ENCODE measurements around the gene ADGRB2. TPM values are rescaled to one million over a fixed set of nuclear protein-coding genes. Genes with fewer than 3 reads are reported as not detected.
"Not testable (repeated sequence)": the region's sequence is repeated elsewhere in the genome, so short reads cannot be mapped to it uniquely, and the experiment has no call there.

The ADGRB2 gene
- total RNA-seq, 1 donor from 2014 or later, result 0.69 TPM

- intact Hi-C loops (cut with DNase I), result no loop called here
- no peak overlapping the region for H3K4me3 ChIP-seq
- H3K36me3 ChIP-seq, result no peaks in the 10 kb centered on the region
- no peak overlapping the region for H3K27ac ChIP-seq
- DNase-seq, result no peak
- peaks cover 11% of the 10 kb centered on the region for H3K27me3 ChIP-seq
- no peaks in the 10 kb centered on the region for H3K9me3 ChIP-seq
- TF ChIP-seq, protein P1, sequence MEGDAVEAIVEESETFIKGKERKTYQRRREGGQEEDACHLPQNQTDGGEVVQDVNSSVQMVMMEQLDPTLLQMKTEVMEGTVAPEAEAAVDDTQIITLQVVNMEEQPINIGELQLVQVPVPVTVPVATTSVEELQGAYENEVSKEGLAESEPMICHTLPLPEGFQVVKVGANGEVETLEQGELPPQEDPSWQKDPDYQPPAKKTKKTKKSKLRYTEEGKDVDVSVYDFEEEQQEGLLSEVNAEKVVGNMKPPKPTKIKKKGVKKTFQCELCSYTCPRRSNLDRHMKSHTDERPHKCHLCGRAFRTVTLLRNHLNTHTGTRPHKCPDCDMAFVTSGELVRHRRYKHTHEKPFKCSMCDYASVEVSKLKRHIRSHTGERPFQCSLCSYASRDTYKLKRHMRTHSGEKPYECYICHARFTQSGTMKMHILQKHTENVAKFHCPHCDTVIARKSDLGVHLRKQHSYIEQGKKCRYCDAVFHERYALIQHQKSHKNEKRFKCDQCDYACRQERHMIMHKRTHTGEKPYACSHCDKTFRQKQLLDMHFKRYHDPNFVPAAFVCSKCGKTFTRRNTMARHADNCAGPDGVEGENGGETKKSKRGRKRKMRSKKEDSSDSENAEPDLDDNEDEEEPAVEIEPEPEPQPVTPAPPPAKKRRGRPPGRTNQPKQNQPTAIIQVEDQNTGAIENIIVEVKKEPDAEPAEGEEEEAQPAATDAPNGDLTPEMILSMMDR (IDR thresholded peaks at IDR 0.05), result no peak
- peaks cover 31% of the 10 kb centered on the region for H3K4me1 ChIP-seq
- ATAC-seq, result peak; percentile 65
Observed at GRCh38 chr1:31707711-31708110, 56.4 kb downstream of the ADGRB2 start.

GRCh38 chr1:31707059-31707600, 57.0 kb downstream of the ADGRB2 start:
- H3K36me3 ChIP-seq; H3K9me3 ChIP-seq; ATAC-seq; intact Hi-C loops (cut with DNase I); DNase-seq; H3K27ac ChIP-seq; H3K4me3 ChIP-seq: not testable (repeated sequence)
- H3K27me3 ChIP-seq, result peaks cover 11% of the 10 kb centered on the region
- peaks cover 25% of the 10 kb centered on the region for H3K4me1 ChIP-seq

GRCh38 chr1:31706384-31707058, 57.6 kb downstream of the ADGRB2 start:
- Histone ChIP-seq H3K4me1 (peaks cover 22% of the 10 kb centered on the region), H3K27me3 (peaks cover 11% of the 10 kb centered on the region), H3K4me3 (no peak overlapping the region), H3K9me3 (no peaks in the 10 kb centered on the region), H3K36me3 (no peaks in the 10 kb centered on the region), H3K27ac (no peak overlapping the region)
- TF ChIP-seq, protein P1 (IDR thresholded peaks at IDR 0.05), result no peak
- no peak for DNase-seq
- intact Hi-C loops (cut with DNase I), result no loop called here
- no peak for ATAC-seq

DNA sequence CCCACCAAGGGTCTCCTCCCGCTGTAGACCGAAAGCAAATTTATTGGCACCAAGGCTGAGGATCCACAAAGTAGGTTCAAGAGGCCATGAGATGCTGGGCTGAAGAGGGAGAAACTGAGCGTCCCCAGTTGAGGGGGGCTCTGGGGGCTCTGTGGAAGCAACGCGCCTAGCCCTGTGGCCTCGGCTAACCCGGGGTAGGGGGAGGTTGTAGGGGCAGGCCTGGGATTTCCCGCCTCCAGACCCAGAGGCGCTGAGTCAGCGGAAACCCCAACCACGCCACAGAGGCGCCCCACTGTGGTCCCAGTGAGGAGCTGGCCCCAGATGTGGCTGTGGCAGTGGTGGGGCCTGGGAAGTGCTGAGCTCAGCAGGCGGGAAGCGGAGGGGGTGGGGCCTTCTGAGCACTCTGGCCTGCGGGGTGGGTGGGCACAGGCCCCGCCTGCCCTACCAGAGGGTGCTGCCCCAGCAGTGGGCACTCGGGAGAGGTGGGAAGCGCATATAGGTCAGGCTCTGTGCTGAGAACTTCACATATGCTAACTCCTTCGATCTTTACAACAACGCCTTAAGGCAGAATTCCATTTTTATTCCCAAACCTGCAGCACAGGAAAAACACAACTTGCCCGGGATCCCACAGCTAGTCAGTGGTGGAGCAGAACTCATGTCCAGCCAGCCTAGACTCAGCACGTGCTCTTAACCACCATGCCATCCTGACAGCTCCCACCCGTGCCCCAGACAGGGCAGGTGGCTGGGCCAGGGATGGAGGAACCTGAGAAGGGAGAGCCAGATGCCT, 58.9 kb downstream of the ADGRB2 start:
- TF ChIP-seq, protein P1 (IDR thresholded peaks at IDR 0.05), result peak; percentile 16
- DNase-seq (no peak), ATAC-seq (peak; percentile 44)
- Histone ChIP-seq H3K4me1 (peaks cover 33% of the 10 kb centered on the region), H3K27me3 (peaks cover 11% of the 10 kb centered on the region), H3K27ac (peak overlapping the region; percentile 75), H3K4me3 (peak overlapping the region; percentile 44), H3K9me3 (no peaks in the 10 kb centered on the region), H3K36me3 (no peaks in the 10 kb centered on the region)
- intact Hi-C loops (cut with DNase I), result no loop called here

- TF ChIP-seq, protein P1 (IDR thresholded peaks at IDR 0.05), result no peak
- Histone ChIP-seq H3K27me3 (peaks cover 11% of the 10 kb centered on the region), H3K27ac (peak overlapping the region; percentile 75), H3K9me3 (no peaks in the 10 kb centered on the region), H3K4me1 (peaks cover 34% of the 10 kb centered on the region), H3K4me3 (peak overlapping the region; percentile 44), H3K36me3 (no peaks in the 10 kb centered on the region)
- ATAC-seq, result no peak
- no peak for DNase-seq
- intact Hi-C loops (cut with DNase I), result no loop called here
Observed at GRCh38 chr1:31704271-31705079, 59.7 kb downstream of the ADGRB2 start.

Measured in upper lobe of right lung (tissue), 1 donor.